Tibial nerve (tissue), 4 donors: ENCODE results near the gene HAUS7. TPM values are rescaled to one million over a fixed set of nuclear protein-coding genes. Genes with fewer than 3 reads are reported as not detected.

Experiments used
- DNase-seq, 2 donors: peaks; one replicate each; pipeline ENCODE4 v3.0.0-alpha.2; 2019; ENCODE audit warnings: low spot score in 2 of 2
- H3K27ac ChIP-seq, 4 donors: fragments of 200-600 bp; sonication (generic) in 3 of 4; one replicate each; pipeline ENCODE4 v1.5.1; 2017 to 2019; ENCODE audit warnings: mild to moderate bottlenecking in 1 of 4
- H3K27me3 ChIP-seq, 2 donors: fragments of 200-600 bp; sonication (generic) in 1 of 2; one replicate each; pipeline versions ENCODE4 v1.5.1 to v1.6.0; 2017 to 2019
- H3K36me3 ChIP-seq, 3 donors: fragments of 200-600 bp; sonication (generic); one replicate each; pipeline ENCODE4 v1.5.1; 2018 to 2019
- H3K4me1 ChIP-seq, 4 donors: fragments of 200-600 bp; sonication (generic) in 3 of 4; one replicate each; pipeline ENCODE4 v1.5.1; 2017 to 2019
- H3K4me3 ChIP-seq, 4 donors: fragments of 200-600 bp; sonication (generic) in 3 of 4; one replicate each; pipeline ENCODE4 v1.5.1; 2017 to 2019; ENCODE audit warnings: mild to moderate bottlenecking in 1 of 4, moderate library complexity in 1 of 4
- H3K9me3 ChIP-seq, 4 donors: fragments of 200-600 bp; sonication (generic) in 3 of 4; one replicate each; pipeline ENCODE4 v1.5.1; 2017 to 2019
- CTCF ChIP-seq, 5 experiments: fragments of 200-600 bp in 3 of 5; fragments of 450-650 bp in 2 of 5; sonication (generic) in 3 of 5; IDR thresholded peaks; one replicate each; pipeline ENCODE4 v1.5.1; 2016 to 2019; ENCODE audit warnings: antibody characterized with exemption in 5 of 5, mild to moderate bottlenecking in 3 of 5, moderate library complexity in 2 of 5
- EP300 ChIP-seq, 2 donors: sonication (generic); formaldehyde crosslinking; IDR thresholded peaks; one replicate each; pipeline ENCODE4 v1.6.1; 2017; ENCODE audit warnings: antibody characterized with exemption in 2 of 2, mild to moderate bottlenecking in 1 of 2
- POLR2A ChIP-seq, 2 donors: fragments of 450-650 bp; IDR thresholded peaks; one replicate each; pipeline ENCODE4 v1.6.1; 2017; ENCODE audit warnings: antibody characterized with exemption in 2 of 2, mild to moderate bottlenecking in 2 of 2, moderate library complexity in 2 of 2
- WGBS, 2 donors: methylation state at CpG; one replicate each; pipeline ENCODE4 v1.1.5; 2018; 5-methylcytosine and 5-hydroxymethylcytosine counted together
- total RNA-seq, 4 donors: library from RNA; depleted of rRNA; stranded (reverse); fragments of >200 nt; gene quantifications; one replicate each; pipeline ENCODE4 v1.1.0, GENCODE V29; 2016

The HAUS7 gene
- total RNA-seq, 4 donors from 2014 or later: 27.8 to 79.8 (median 30.6) TPM

- Histone ChIP-seq H3K27ac (no peak overlapping the region), H3K4me1 (peaks cover 0 to 7% (median 0%) of the 10 kb centered on the region in 4 donors), H3K27me3 (peaks cover 0 to 3% of the 10 kb centered on the region in 2 donors), H3K4me3 (no peak overlapping the region), H3K36me3 (no peaks in the 10 kb centered on the region), H3K9me3 (no peaks in the 10 kb centered on the region)
- WGBS, 2 donors: 76 to 78% methylated on average over 10 to 11 of the region's 11 CpGs
- no peak for DNase-seq
- TF ChIP-seq CTCF (IDR thresholded peaks at IDR 0.05) (no peak), EP300 (IDR thresholded peaks at IDR 0.05) (no peak)
Observed at GRCh38 chrX:153510383-153510782, 40.0 kb upstream of the HAUS7 start.

GRCh38 chrX:153509592-153509991, 39.2 kb upstream of the HAUS7 start:
- 80% methylated on average over 11 of the region's 14 CpGs; no CpG with 5 or more reads in 1 of the 2 donors for WGBS, 2 donors
- Histone ChIP-seq H3K4me1 (peaks cover 0 to 7% (median 0%) of the 10 kb centered on the region in 4 donors), H3K4me3 (no peak overlapping the region), H3K27me3 (no peaks in the 10 kb centered on the region), H3K9me3 (no peaks in the 10 kb centered on the region), H3K27ac (no peak overlapping the region), H3K36me3 (no peaks in the 10 kb centered on the region)
- no peak for TF ChIP-seq CTCF (IDR thresholded peaks at IDR 0.05)
- TF ChIP-seq POLR2A (IDR thresholded peaks at IDR 0.05): no peak
- TF ChIP-seq EP300 (IDR thresholded peaks at IDR 0.05): no peak
- DNase-seq: no peak

- 31 to 69% methylated on average over 4 to 18 of the region's 19 CpGs for WGBS, 2 donors
- H3K4me1 ChIP-seq: peaks cover 0 to 7% (median 0%) of the 10 kb centered on the region in 4 donors
- TF ChIP-seq EP300 (IDR thresholded peaks at IDR 0.05): peak in 1 of 2 donors; percentile 22
- TF ChIP-seq POLR2A (IDR thresholded peaks at IDR 0.05): no peak
- TF ChIP-seq CTCF (IDR thresholded peaks at IDR 0.05): peak; percentile 73 to 94 (median 83)
- no peak overlapping the region for H3K4me3 ChIP-seq
- H3K27me3 ChIP-seq: no peaks in the 10 kb centered on the region
- H3K27ac ChIP-seq: no peak overlapping the region
- DNase-seq: peak; percentile 70 to 81
- H3K9me3 ChIP-seq: no peaks in the 10 kb centered on the region
- H3K36me3 ChIP-seq: no peaks in the 10 kb centered on the region
Observed at GRCh38 chrX:153507484-153508178, 37.3 kb upstream of the HAUS7 start.

DNA sequence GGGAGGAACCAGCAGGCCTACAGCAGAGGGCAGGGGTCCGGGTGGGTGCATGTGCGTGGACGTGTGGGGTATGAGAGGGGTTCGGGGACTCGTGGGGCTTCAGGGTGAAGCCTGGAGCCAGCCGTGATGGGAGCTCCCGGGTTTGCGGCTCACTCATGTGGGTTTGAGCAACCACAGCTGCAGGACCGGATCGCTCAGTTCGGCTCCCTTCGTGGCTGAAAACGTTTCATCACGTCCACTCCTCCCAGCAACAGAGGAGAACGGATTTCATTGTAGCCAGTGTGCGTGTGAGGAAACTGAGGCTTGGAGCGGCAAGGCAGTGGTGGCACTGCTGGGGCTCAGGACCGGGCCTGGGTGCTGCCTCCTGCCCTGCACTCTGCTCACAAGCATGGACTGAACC, 35.0 kb upstream of the HAUS7 start:
- no peaks in the 10 kb centered on the region for H3K27me3 ChIP-seq
- peaks cover 0 to 16% (median 0%) of the 10 kb centered on the region in 4 donors for H3K4me1 ChIP-seq
- 88% methylated on average over 18 of the region's 18 CpGs; no CpG with 5 or more reads in 1 of the 2 donors for WGBS, 2 donors
- DNase-seq: no peak
- no peaks in the 10 kb centered on the region for H3K36me3 ChIP-seq
- no peaks in the 10 kb centered on the region for H3K9me3 ChIP-seq
- no peak overlapping the region for H3K27ac ChIP-seq
- no peak for TF ChIP-seq EP300 (IDR thresholded peaks at IDR 0.05)
- no peak for TF ChIP-seq CTCF (IDR thresholded peaks at IDR 0.05)
- no peak for TF ChIP-seq POLR2A (IDR thresholded peaks at IDR 0.05)
- H3K4me3 ChIP-seq: no peak overlapping the region

GRCh38 chrX:153504445-153505016, 34.2 kb upstream of the HAUS7 start:
- H3K4me1 ChIP-seq: peaks cover 0 to 24% (median 0%) of the 10 kb centered on the region in 4 donors
- no peak for DNase-seq
- H3K27me3 ChIP-seq: no peaks in the 10 kb centered on the region
- H3K9me3 ChIP-seq: no peaks in the 10 kb centered on the region
- H3K36me3 ChIP-seq: no peaks in the 10 kb centered on the region
- H3K27ac ChIP-seq: no peak overlapping the region
- WGBS, 2 donors: 78 to 88% methylated on average over 5 to 26 of the region's 26 CpGs
- TF ChIP-seq CTCF (IDR thresholded peaks at IDR 0.05): no peak
- TF ChIP-seq EP300 (IDR thresholded peaks at IDR 0.05): no peak
- TF ChIP-seq POLR2A (IDR thresholded peaks at IDR 0.05): no peak
- no peak overlapping the region for H3K4me3 ChIP-seq
